ENCODE measurements around the gene UPB1. TPM values are rescaled to one million over a fixed set of nuclear protein-coding genes. Genes with fewer than 3 reads are reported as not detected.

UPB1 gene
- total and polyA plus RNA-seq, 4 donors, result 0.87 to 4.5 (median 3.0) TPM

DNA sequence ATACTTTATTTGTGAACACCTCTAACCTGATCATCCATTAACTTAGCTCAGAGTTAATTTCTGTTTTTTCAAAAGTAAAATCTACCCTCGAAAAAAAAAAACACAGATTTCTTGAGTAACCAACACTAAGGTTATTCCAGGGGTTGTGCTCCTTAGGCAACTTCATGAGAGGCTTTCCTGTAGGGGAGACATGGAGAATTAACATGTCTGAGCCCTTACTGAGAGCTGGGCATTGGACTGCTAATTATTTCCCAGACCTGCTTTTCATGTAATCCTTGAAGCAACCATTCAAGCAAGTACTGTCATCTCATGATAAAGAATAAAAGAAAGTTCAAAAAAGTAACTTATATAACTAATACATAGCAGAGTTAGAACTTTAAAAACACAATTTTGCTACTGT is 13.5 kb upstream of the UPB1 start:
- WGBS, 2 donors, result 51 to 68% methylated on average over 1 of the region's 1 CpG
- ATAC-seq (ENCODE audit: insufficient read depth, low FRiP score) (no peak), DNase-seq (no peak)
- Histone ChIP-seq H3K27ac (ENCODE audit: low read depth in 1 of 2, low read length in 1 of 2) (no peak overlapping the region), H3K4me1 (ENCODE audit: control insufficient read depth in 5 of 5, insufficient read depth in 5 of 5, low read length in 5 of 5) (peaks cover 0 to 4% (median 0%) of the 10 kb centered on the region in 5 donors), H3K4me3 (no peak overlapping the region), H3K36me3 (ENCODE audit: control insufficient read depth in 4 of 4, insufficient read depth in 4 of 4, low read length in 4 of 4) (no peaks in the 10 kb centered on the region), H3K9me3 (ENCODE audit: control insufficient read depth in 4 of 4, insufficient read depth in 3 of 4, low read length in 3 of 4) (no peaks in the 10 kb centered on the region), H3K27me3 (ENCODE audit: control insufficient read depth in 3 of 3, insufficient read depth in 3 of 3, low read length in 2 of 3) (no peaks in the 10 kb centered on the region), H3K9ac (ENCODE audit: insufficient read depth in 1 of 2, low read length in 2 of 2) (no peak overlapping the region)
- TF ChIP-seq, protein P1, sequence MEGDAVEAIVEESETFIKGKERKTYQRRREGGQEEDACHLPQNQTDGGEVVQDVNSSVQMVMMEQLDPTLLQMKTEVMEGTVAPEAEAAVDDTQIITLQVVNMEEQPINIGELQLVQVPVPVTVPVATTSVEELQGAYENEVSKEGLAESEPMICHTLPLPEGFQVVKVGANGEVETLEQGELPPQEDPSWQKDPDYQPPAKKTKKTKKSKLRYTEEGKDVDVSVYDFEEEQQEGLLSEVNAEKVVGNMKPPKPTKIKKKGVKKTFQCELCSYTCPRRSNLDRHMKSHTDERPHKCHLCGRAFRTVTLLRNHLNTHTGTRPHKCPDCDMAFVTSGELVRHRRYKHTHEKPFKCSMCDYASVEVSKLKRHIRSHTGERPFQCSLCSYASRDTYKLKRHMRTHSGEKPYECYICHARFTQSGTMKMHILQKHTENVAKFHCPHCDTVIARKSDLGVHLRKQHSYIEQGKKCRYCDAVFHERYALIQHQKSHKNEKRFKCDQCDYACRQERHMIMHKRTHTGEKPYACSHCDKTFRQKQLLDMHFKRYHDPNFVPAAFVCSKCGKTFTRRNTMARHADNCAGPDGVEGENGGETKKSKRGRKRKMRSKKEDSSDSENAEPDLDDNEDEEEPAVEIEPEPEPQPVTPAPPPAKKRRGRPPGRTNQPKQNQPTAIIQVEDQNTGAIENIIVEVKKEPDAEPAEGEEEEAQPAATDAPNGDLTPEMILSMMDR (IDR thresholded peaks at IDR 0.05; ENCODE audit: control extremely low read depth, extremely low read depth), result no peak

- no peaks in the 10 kb centered on the region for H3K27me3 ChIP-seq (ENCODE audit: control insufficient read depth in 3 of 3, insufficient read depth in 3 of 3, low read length in 2 of 3)
- TF ChIP-seq, protein P1 (IDR thresholded peaks at IDR 0.05; ENCODE audit: control extremely low read depth, extremely low read depth), result no peak
- H3K9ac ChIP-seq (ENCODE audit: insufficient read depth in 1 of 2, low read length in 2 of 2), result no peak overlapping the region
- DNase-seq (peak in 1 of 3 donors; percentile 24), ATAC-seq (ENCODE audit: insufficient read depth, low FRiP score) (no peak)
- WGBS, 2 donors, result 17 to 26% methylated on average over 3 of the region's 3 CpGs
- no peaks in the 10 kb centered on the region for H3K36me3 ChIP-seq (ENCODE audit: control insufficient read depth in 4 of 4, insufficient read depth in 4 of 4, low read length in 4 of 4)
- no peaks in the 10 kb centered on the region for H3K9me3 ChIP-seq (ENCODE audit: control insufficient read depth in 4 of 4, insufficient read depth in 3 of 4, low read length in 3 of 4)
- H3K4me3 ChIP-seq, result no peak overlapping the region
- peaks cover 0 to 4% (median 0%) of the 10 kb centered on the region in 5 donors for H3K4me1 ChIP-seq (ENCODE audit: control insufficient read depth in 5 of 5, insufficient read depth in 5 of 5, low read length in 5 of 5)
- no peak overlapping the region for H3K27ac ChIP-seq (ENCODE audit: low read depth in 1 of 2, low read length in 1 of 2)
Measured at GRCh38 chr22:24482575-24482974, 12.6 kb upstream of the UPB1 start.

DNA sequence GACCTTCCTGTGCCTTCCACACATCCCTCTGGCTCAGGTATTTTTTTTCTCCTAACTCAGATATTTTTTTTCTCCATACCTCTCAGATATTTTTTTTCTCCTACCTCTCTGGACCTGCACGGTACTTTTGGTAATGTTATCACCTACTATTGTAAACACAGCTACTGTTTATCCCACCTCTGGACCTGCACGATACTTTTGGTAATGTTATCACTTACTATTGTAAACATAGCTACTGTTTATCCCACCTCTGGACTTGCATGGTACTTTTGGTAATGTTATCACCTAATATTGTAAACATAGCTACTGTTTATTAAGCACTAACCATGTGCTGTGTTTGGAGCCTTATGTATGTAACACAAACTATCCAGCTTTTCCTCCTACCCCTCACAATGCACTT is 12.1 kb upstream of the UPB1 start:
- Histone ChIP-seq H3K4me3 (no peak overlapping the region), H3K9me3 (ENCODE audit: control insufficient read depth in 4 of 4, insufficient read depth in 3 of 4, low read length in 3 of 4) (no peaks in the 10 kb centered on the region), H3K36me3 (ENCODE audit: control insufficient read depth in 4 of 4, insufficient read depth in 4 of 4, low read length in 4 of 4) (no peaks in the 10 kb centered on the region), H3K27me3 (ENCODE audit: control insufficient read depth in 3 of 3, insufficient read depth in 3 of 3, low read length in 2 of 3) (no peaks in the 10 kb centered on the region), H3K9ac (ENCODE audit: insufficient read depth in 1 of 2, low read length in 2 of 2) (no peak overlapping the region), H3K27ac (ENCODE audit: low read depth in 1 of 2, low read length in 1 of 2) (no peak overlapping the region), H3K4me1 (ENCODE audit: control insufficient read depth in 5 of 5, insufficient read depth in 5 of 5, low read length in 5 of 5) (peaks cover 0 to 4% (median 0%) of the 10 kb centered on the region in 5 donors)
- DNase-seq, result no peak
- WGBS, 2 donors, result 44 to 65% methylated on average over 2 of the region's 2 CpGs
- TF ChIP-seq, protein P1 (IDR thresholded peaks at IDR 0.05; ENCODE audit: control extremely low read depth, extremely low read depth), result no peak
- ATAC-seq (ENCODE audit: insufficient read depth, low FRiP score), result no peak

- Histone ChIP-seq H3K9ac (ENCODE audit: insufficient read depth in 1 of 2, low read length in 2 of 2) (no peak overlapping the region), H3K27ac (ENCODE audit: low read depth in 1 of 2, low read length in 1 of 2) (no peak overlapping the region), H3K9me3 (ENCODE audit: control insufficient read depth in 4 of 4, insufficient read depth in 3 of 4, low read length in 3 of 4) (no peaks in the 10 kb centered on the region), H3K36me3 (ENCODE audit: control insufficient read depth in 4 of 4, insufficient read depth in 4 of 4, low read length in 4 of 4) (no peaks in the 10 kb centered on the region), H3K4me1 (ENCODE audit: control insufficient read depth in 5 of 5, insufficient read depth in 5 of 5, low read length in 5 of 5) (peaks cover 0 to 4% (median 0%) of the 10 kb centered on the region in 5 donors), H3K4me3 (no peak overlapping the region), H3K27me3 (ENCODE audit: control insufficient read depth in 3 of 3, insufficient read depth in 3 of 3, low read length in 2 of 3) (no peaks in the 10 kb centered on the region)
- ATAC-seq (ENCODE audit: insufficient read depth, low FRiP score) (no peak), DNase-seq (no peak)
- WGBS, 2 donors, result 65 to 83% methylated on average over 5 of the region's 5 CpGs
- TF ChIP-seq, protein P1 (IDR thresholded peaks at IDR 0.05; ENCODE audit: control extremely low read depth, extremely low read depth), result no peak
Measured at GRCh38 chr22:24483976-24484545, 11.1 kb upstream of the UPB1 start.

Data from lung (tissue), 12 donors.